SJCRH30 (cell line): ENCODE results near the gene CRYBA4. TPM values are rescaled to one million over a fixed set of nuclear protein-coding genes. Genes with fewer than 3 reads are reported as not detected.

Experiments
- DNase-seq, 2 experiments: peaks; one replicate each; pipeline ENCODE4 v3.0.0-alpha.2; 2015 to 2020
- H3K27ac ChIP-seq: fragments of 250-450 bp; sonication (Bioruptor Pico); 2 replicates; pipeline ENCODE4 v1.5.1; 2020; ENCODE audit warnings: mild to moderate bottlenecking, moderate library complexity
- H3K27me3 ChIP-seq: fragments of 250-450 bp; sonication (Bioruptor Pico); 2 replicates; pipeline ENCODE4 v1.5.1; 2020; ENCODE audit warnings: mild to moderate bottlenecking, moderate library complexity
- H3K36me3 ChIP-seq: fragments of 250-450 bp; sonication (Bioruptor Pico); 2 replicates; pipeline ENCODE4 v1.5.1; 2020; ENCODE audit warnings: mild to moderate bottlenecking, moderate library complexity
- H3K4me1 ChIP-seq: fragments of 250-450 bp; sonication (Bioruptor Pico); 2 replicates; pipeline ENCODE4 v1.5.1; 2020; ENCODE audit warnings: mild to moderate bottlenecking, moderate library complexity
- H3K4me3 ChIP-seq: fragments of 250-450 bp; sonication (Bioruptor Pico); 2 replicates; pipeline ENCODE4 v1.5.1; 2020; ENCODE audit warnings: mild to moderate bottlenecking, moderate library complexity
- H3K9me3 ChIP-seq: fragments of 250-450 bp; sonication (Bioruptor Pico); replicated peaks from 2 replicates; pipeline ENCODE4 v1.5.1; 2020; ENCODE audit warnings: mild to moderate bottlenecking, moderate library complexity
- total RNA-seq: library from RNA; depleted of rRNA; stranded (reverse); fragments of >200 nt; shearing (Covaris generic); gene quantifications from 2 replicates; pipeline ENCODE4 v1.2.3, GENCODE V29; 2014; rRNA removed

Gene CRYBA4
- total RNA-seq, 1 experiment from 2014 or later: 0.22 TPM

- Histone ChIP-seq H3K27me3 (no peaks in the 10 kb centered on the region), H3K9me3 (no peaks in the 10 kb centered on the region), H3K4me1 (peaks cover 17% of the 10 kb centered on the region; the same call in 1 of the 2 replicates), H3K27ac (peak overlapping the region; percentile 84; the same call in 1 of the 2 replicates), H3K4me3 (peak overlapping the region; percentile 70), H3K36me3 (no peaks in the 10 kb centered on the region)
- DNase-seq: no peak
Observed at GRCh38 chr22:26672060-26672471, 50.3 kb downstream of the CRYBA4 start.

GRCh38 chr22:26672590-26673468 is 51.1 kb downstream of the CRYBA4 start:
- H3K4me1 ChIP-seq: peaks cover 17% of the 10 kb centered on the region; the same call in 1 of the 2 replicates
- peak; percentile 93 to 95 for DNase-seq
- H3K27me3 ChIP-seq: no peaks in the 10 kb centered on the region

DNA sequence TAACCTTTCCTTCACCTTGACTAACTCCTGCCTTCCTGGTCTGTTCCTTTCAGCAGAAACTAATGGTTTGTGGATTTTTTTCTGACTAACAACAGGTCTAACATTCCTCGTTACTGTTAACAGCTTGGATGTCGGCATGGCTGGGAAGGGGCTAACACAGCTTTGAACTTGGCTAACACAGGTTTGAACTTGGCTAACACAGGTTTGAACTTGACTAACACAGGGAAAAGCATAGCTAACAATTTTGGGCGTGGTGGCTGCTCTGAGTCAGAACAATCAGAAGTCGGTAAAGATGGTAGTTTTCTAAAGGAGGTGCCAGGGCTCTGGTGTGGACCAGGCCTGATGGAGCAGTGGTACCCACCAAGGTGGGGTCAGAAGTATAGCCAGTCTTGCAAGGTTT is 51.7 kb downstream of the CRYBA4 start:
- peak overlapping the region; percentile 84 for H3K27ac ChIP-seq
- peaks cover 17% of the 10 kb centered on the region; the same call in 1 of the 2 replicates for H3K4me1 ChIP-seq
- H3K9me3 ChIP-seq: no peaks in the 10 kb centered on the region
- no peak for DNase-seq
- no peaks in the 10 kb centered on the region for H3K36me3 ChIP-seq
- no peaks in the 10 kb centered on the region for H3K27me3 ChIP-seq
- peak overlapping the region; percentile 70 for H3K4me3 ChIP-seq

More at GRCh38 chr22:26672590-26673468, 51.1 kb downstream of the CRYBA4 start:
- Histone ChIP-seq H3K4me3 (peak overlapping the region; percentile 70), H3K27ac (peak overlapping the region; percentile 84), H3K36me3 (no peaks in the 10 kb centered on the region), H3K9me3 (no peaks in the 10 kb centered on the region)

- H3K27me3 ChIP-seq: no peaks in the 10 kb centered on the region
- H3K4me1 ChIP-seq: peaks cover 12% of the 10 kb centered on the region; the same call in 1 of the 2 replicates
- no peaks in the 10 kb centered on the region for H3K36me3 ChIP-seq
- no peak for DNase-seq
- no peaks in the 10 kb centered on the region for H3K9me3 ChIP-seq
- H3K4me3 ChIP-seq: peak overlapping the region; percentile 70; the same call in 1 of the 2 replicates
- no peak overlapping the region for H3K27ac ChIP-seq
Observed at GRCh38 chr22:26674211-26675190, 52.7 kb downstream of the CRYBA4 start.

DNA sequence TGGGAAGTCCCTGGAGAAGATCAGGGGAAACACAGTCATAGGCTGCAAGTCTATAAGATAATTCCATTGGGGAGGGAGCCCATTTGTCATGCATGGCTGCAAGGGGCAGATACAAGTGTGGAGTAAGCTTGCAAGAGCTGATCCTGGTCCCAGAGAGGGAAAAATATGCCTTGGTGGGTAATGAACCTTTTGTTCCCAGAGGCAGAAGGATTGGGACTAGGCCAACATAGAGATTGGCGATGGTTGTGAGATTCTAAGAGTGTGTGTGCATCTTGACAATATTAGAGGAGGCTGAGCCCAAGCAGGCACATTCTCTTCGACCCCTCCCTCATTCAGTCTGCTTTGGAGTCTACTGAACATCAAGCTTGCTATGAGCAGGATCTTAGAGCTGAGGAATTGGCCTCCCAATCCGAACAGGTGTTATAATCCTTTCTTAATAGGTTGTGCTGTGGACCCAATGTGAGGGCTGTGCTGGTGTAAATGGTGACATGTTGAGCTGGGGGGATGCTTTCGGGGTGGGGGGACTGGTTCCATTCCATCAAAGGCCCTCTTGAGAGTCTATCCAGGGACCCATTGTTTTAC is 54.0 kb downstream of the CRYBA4 start:
- no peak overlapping the region for H3K27ac ChIP-seq
- no peak overlapping the region for H3K4me3 ChIP-seq
- no peaks in the 10 kb centered on the region for H3K9me3 ChIP-seq
- no peaks in the 10 kb centered on the region for H3K36me3 ChIP-seq
- H3K27me3 ChIP-seq: no peaks in the 10 kb centered on the region
- no peak for DNase-seq
- H3K4me1 ChIP-seq: peaks cover 12% of the 10 kb centered on the region; the same call in 1 of the 2 replicates

GRCh38 chr22:26677217-26677616 is 55.5 kb downstream of the CRYBA4 start:
- Histone ChIP-seq H3K9me3 (no peaks in the 10 kb centered on the region), H3K27ac (no peak overlapping the region), H3K36me3 (0 out of 2 replicates have a peak, but pooled peaks cover 3% of the 10 kb centered on the region), H3K4me3 (no peak overlapping the region), H3K27me3 (no peaks in the 10 kb centered on the region), H3K4me1 (no peaks in the 10 kb centered on the region; the same call in 1 of the 2 replicates)
- DNase-seq: no peak

DNA sequence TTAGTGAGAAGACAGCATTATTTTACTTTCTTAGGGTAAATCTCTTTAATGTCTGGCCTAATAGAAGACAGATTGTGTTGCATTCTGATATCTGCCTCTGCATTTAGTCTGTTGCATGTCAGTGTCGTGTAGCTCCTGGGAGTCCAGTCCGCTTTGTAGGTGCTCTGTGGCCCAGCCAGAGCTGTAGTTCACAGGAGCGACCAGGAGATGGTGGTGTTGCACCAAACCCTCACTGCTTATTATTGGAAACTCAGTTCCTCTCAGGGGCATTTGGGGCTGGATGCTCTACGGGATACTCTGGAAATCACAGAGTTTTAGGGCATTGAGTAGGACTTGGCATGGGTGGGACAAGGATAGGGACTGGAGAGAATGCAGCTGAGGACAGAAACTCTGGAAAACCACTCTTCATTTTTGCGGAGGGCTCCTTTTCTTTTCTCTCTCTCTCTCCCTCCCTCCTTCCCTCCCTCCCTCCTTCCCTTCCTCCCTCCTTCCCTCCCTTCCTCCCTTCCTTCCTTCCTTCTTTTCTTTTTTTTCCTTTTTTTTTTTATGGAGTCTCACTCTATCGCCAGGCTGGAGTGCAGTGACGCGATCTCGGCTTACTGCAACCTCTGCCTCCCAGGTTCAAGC is 57.4 kb downstream of the CRYBA4 start:
- Histone ChIP-seq H3K27ac (no peak overlapping the region), H3K4me1 (peaks cover 3% of the 10 kb centered on the region; the same call in 1 of the 2 replicates), H3K36me3 (0 out of 2 replicates have a peak, but pooled peaks cover 3% of the 10 kb centered on the region), H3K9me3 (no peaks in the 10 kb centered on the region), H3K27me3 (no peaks in the 10 kb centered on the region), H3K4me3 (no peak overlapping the region)
- peak; percentile 70 to 89 for DNase-seq

Other genes starting within 250 kb of the CRYBA4 start
- gene ASPHD2, start 192.7 kb upstream of the CRYBA4 start, total RNA-seq: 3.5 and 4.0 TPM in 2 replicates
- gene HPS4, start 138.2 kb upstream of the CRYBA4 start, total RNA-seq: 19.9 and 28.1 TPM in 2 replicates
- 14.4 and 17.8 TPM in 2 replicates for gene SRRD, start 138.1 kb upstream of the CRYBA4 start, total RNA-seq
- gene TFIP11, start 109.5 kb upstream of the CRYBA4 start, total RNA-seq: 23.4 and 26.8 TPM in 2 replicates
- 14.3 and 15.0 TPM in 2 replicates for gene TPST2, start 31.8 kb upstream of the CRYBA4 start, total RNA-seq
- 0.30 and 0.48 TPM in 2 replicates for gene CRYBB1, start 3.9 kb upstream of the CRYBA4 start, total RNA-seq
- 1.3 and 1.9 TPM in 2 replicates for gene MIAT, start 35.6 kb downstream of the CRYBA4 start, total RNA-seq